H1 (cell line): ENCODE results near the gene CYLD. TPM values are rescaled to one million over a fixed set of nuclear protein-coding genes. Genes with fewer than 3 reads are reported as not detected.

Experiments used
- CTCF ChIA-PET: fragments of 300-600 bp; sonication (Branson Sonifier 250); formaldehyde crosslinking; loops from one replicate; lab custom pipeline; 2021; ENCODE audit not compliant: partially characterized antibody; lab: Charles Lee
- POLR2A ChIA-PET: fragments of 300-600 bp; sonication (Branson Sonifier 250); formaldehyde crosslinking; loops from one replicate; lab custom pipeline; 2021; ENCODE audit warnings: inconsistent platforms; ENCODE audit not compliant: partially characterized antibody; lab: Charles Lee
- DNase-seq, 2 experiments: peaks; one replicate each; pipeline versions ENCODE4 v3.0.0 to v3.0.0-alpha.2; 2010 to 2022; ENCODE audit warnings: low spot score in 2 of 2, low read depth in 1 of 2, mixed read lengths in 1 of 2
- FAIRE-seq: peaks from 2 replicates; lab custom pipeline; 2011; peaks lifted over from hg19 to GRCh38; lab: Jason Lieb, UNC
- H2AFZ ChIP-seq: 2 replicates; pipeline ENCODE4 v1.8.1; 2012; ENCODE audit warnings: low read length, inconsistent platforms
- H2AK5ac ChIP-seq: 2 replicates; pipeline ENCODE4 v1.6.1; 2013; ENCODE audit warnings: low read depth, low read length
- H2BK120ac ChIP-seq: replicated peaks from 2 replicates; pipeline ENCODE3; 2013; ENCODE audit warnings: low read depth, low read length, inconsistent platforms
- H2BK12ac ChIP-seq: 2 replicates; pipeline ENCODE4 v1.6.1; 2013; ENCODE audit warnings: low read depth, low read length
- H2BK15ac ChIP-seq: 2 replicates; pipeline ENCODE4 v1.6.1; 2013; ENCODE audit warnings: low read length
- H2BK20ac ChIP-seq: 2 replicates; pipeline ENCODE4 v1.6.1; 2013; ENCODE audit warnings: low read length
- H2BK5ac ChIP-seq: 2 replicates; pipeline ENCODE4 v1.6.1; 2013; ENCODE audit warnings: low read depth, low read length
- H3K14ac ChIP-seq: 2 replicates; pipeline ENCODE4 v1.6.1; 2013; ENCODE audit warnings: inconsistent platforms; ENCODE audit not compliant: insufficient read length
- H3K18ac ChIP-seq: 2 replicates; pipeline ENCODE4 v1.6.1; 2013; ENCODE audit warnings: low read length; ENCODE audit errors: extremely low read depth
- H3K23ac ChIP-seq: 2 replicates; pipeline ENCODE4 v1.6.1; 2013; ENCODE audit warnings: inconsistent platforms; ENCODE audit not compliant: insufficient read length
- H3K23me2 ChIP-seq: 2 replicates; pipeline ENCODE4 v1.6.1; 2013; ENCODE audit warnings: low read depth, low read length
- H3K27ac ChIP-seq: 2 replicates; pipeline ENCODE4 v1.6.1; 2011; ENCODE audit warnings: low read depth, low read length, inconsistent platforms
- H3K27me3 ChIP-seq, 4 experiments: replicated peaks in 1 of 4; 1 replicate in 1 of 4; 2 replicates in 3 of 4; pipeline versions ENCODE4 v1.6.1 to v1.8.1; 2011 to 2013; ENCODE audit warnings: low read length in 3 of 4, mild to moderate bottlenecking in 3 of 4, inconsistent platforms in 2 of 4, mixed read lengths in 2 of 4, moderate library complexity in 1 of 4; ENCODE audit not compliant: control insufficient read depth in 3 of 4, insufficient read depth in 3 of 4; ENCODE audit errors: extremely low read depth in 1 of 4
- H3K36me3 ChIP-seq, 4 experiments: 2 replicates each; pipeline versions ENCODE4 v1.6.1 to v1.8.1; 2011 to 2013; ENCODE audit warnings: mild to moderate bottlenecking in 4 of 4, low read length in 3 of 4, moderate library complexity in 2 of 4, control low read depth in 1 of 4, inconsistent platforms in 1 of 4; ENCODE audit not compliant: insufficient read depth in 4 of 4, control insufficient read depth in 2 of 4
- H3K4ac ChIP-seq: replicated peaks from 2 replicates; pipeline ENCODE3; 2013; ENCODE audit warnings: low read length, low read depth, mixed read lengths, inconsistent platforms; ENCODE audit not compliant: insufficient read length
- H3K4me1 ChIP-seq, 4 experiments: replicated peaks in 1 of 4; 1 replicate in 1 of 4; 2 replicates in 3 of 4; pipeline versions ENCODE4 v1.6.1 to v1.8.1; 2011 to 2013; ENCODE audit warnings: low read length in 3 of 4, inconsistent platforms in 2 of 4, mixed read lengths in 1 of 4; ENCODE audit not compliant: insufficient read depth in 4 of 4, control insufficient read depth in 3 of 4
- H3K4me2 ChIP-seq, 2 experiments: 2 replicates each; pipeline versions ENCODE4 v1.6.1 to v1.8.1; 2011 to 2013; ENCODE audit warnings: low read depth in 2 of 2, low read length in 2 of 2, control low read depth in 1 of 2, inconsistent platforms in 1 of 2, mild to moderate bottlenecking in 1 of 2; ENCODE audit not compliant: insufficient read depth in 1 of 2
- H3K4me3 ChIP-seq, 4 experiments: fragments of 200-600, 300-600 bp in 1 of 4; sonication (generic), shearing (Covaris generic), sonication (Bioruptor Twin) in 1 of 4; 2 replicates each; pipeline versions ENCODE4 v1.5.1 to v1.8.1; 2011 to 2016; ENCODE audit warnings: low read length in 4 of 4, low read depth in 3 of 4, control low read depth in 2 of 4, inconsistent platforms in 2 of 4, mild to moderate bottlenecking in 2 of 4, mixed read lengths in 1 of 4, moderate library complexity in 1 of 4; ENCODE audit not compliant: insufficient read depth in 2 of 4; ENCODE audit errors: extremely low read depth in 1 of 4
- H3K56ac ChIP-seq: replicated peaks from 2 replicates; pipeline ENCODE3; 2013; ENCODE audit warnings: low read depth, mild to moderate bottlenecking, mixed read lengths, low read length, inconsistent platforms; ENCODE audit not compliant: insufficient read length
- H3K79me1 ChIP-seq: 2 replicates; pipeline ENCODE4 v1.6.1; 2013; ENCODE audit warnings: low read depth, low read length, control low read depth
- H3K79me2 ChIP-seq, 2 experiments: 2 replicates each; pipeline versions ENCODE4 v1.6.1 to v1.8.1; 2012 to 2013; ENCODE audit warnings: low read length in 2 of 2, mild to moderate bottlenecking in 2 of 2, inconsistent platforms in 1 of 2; ENCODE audit not compliant: insufficient read depth in 2 of 2, control insufficient read depth in 1 of 2
- H3K9ac ChIP-seq, 4 experiments: replicated peaks in 1 of 4; 1 replicate in 1 of 4; 2 replicates in 3 of 4; pipeline versions ENCODE4 v1.6.1 to v1.8.1; 2011 to 2013; ENCODE audit warnings: low read depth in 3 of 4, low read length in 3 of 4, control low read depth in 2 of 4, mild to moderate bottlenecking in 2 of 4, moderate library complexity in 2 of 4, inconsistent platforms in 1 of 4; ENCODE audit errors: extremely low read depth in 1 of 4
- H3K9me3 ChIP-seq, 2 experiments: 2 replicates each; pipeline versions ENCODE4 v1.6.1 to v1.8.1; 2012 to 2013; ENCODE audit warnings: mild to moderate bottlenecking in 2 of 2, moderate library complexity in 2 of 2, control low read depth in 1 of 2, inconsistent platforms in 1 of 2, low read depth in 1 of 2, low read length in 1 of 2, mixed read lengths in 1 of 2; ENCODE audit not compliant: insufficient read depth in 2 of 2
- H4K20me1 ChIP-seq, 2 experiments: replicated peaks in 1 of 2; 2 replicates each; pipeline versions ENCODE3 to v1.8.1; 2011 to 2013; ENCODE audit warnings: inconsistent platforms in 2 of 2, low read length in 2 of 2, mild to moderate bottlenecking in 1 of 2; ENCODE audit not compliant: insufficient read depth in 2 of 2, control insufficient read depth in 1 of 2
- H4K5ac ChIP-seq: 2 replicates; pipeline ENCODE4 v1.6.1; 2013; ENCODE audit warnings: low read length, low read depth, mixed read lengths, inconsistent platforms; ENCODE audit not compliant: insufficient read length
- H4K8ac ChIP-seq: 2 replicates; pipeline ENCODE4 v1.8.0; 2013; ENCODE audit warnings: mild to moderate bottlenecking, moderate library complexity, low read length, inconsistent platforms; ENCODE audit not compliant: insufficient read depth; ENCODE audit errors: extremely low read depth
- H4K91ac ChIP-seq: replicated peaks from 2 replicates; pipeline ENCODE3; 2013; ENCODE audit warnings: low read length, mixed read lengths, inconsistent platforms; ENCODE audit not compliant: insufficient read length
- GABPA ChIP-seq: IDR thresholded peaks from 2 replicates; pipeline ENCODE4 v1.6.1; 2011; ENCODE audit warnings: mild to moderate bottlenecking, low read length, moderate library complexity, borderline replicate concordance; ENCODE audit not compliant: insufficient read depth
- RBBP5 ChIP-seq: IDR thresholded peaks from 2 replicates; pipeline ENCODE4 v1.7.1; 2012; ENCODE audit warnings: low read depth, mild to moderate bottlenecking, inconsistent platforms, low read length, moderate library complexity, borderline replicate concordance
- WGBS, 2 experiments: shearing (Covaris generic) in 1 of 2; methylation state at CpG; one replicate each; pipeline versions ENCODE4 v1.1.6 to v1.1.7; 2013 to 2015; ENCODE audit warnings: low lambda C conversion rate in 2 of 2, mixed read lengths in 2 of 2, inconsistent platforms in 1 of 2, low coverage in 1 of 2, missing lambda C conversion rate in 1 of 2; ENCODE audit not compliant: insufficient replicate concordance in 2 of 2, insufficient coverage in 1 of 2, insufficient read length in 1 of 2; ENCODE audit errors: extremely low coverage in 1 of 2, missing lambda C conversion rate in 1 of 2; 5-methylcytosine and 5-hydroxymethylcytosine counted together
- polyA plus RNA-seq, 7 experiments: library from polyadenylated mRNA; depleted of rRNA in 3 of 7; stranded (reverse) in 5 of 7; unstranded in 2 of 7; fragments of >200 nt in 5 of 7; fragments of 200-250 nt in 2 of 7; gene quantifications; 1 replicate in 5 of 7; 2 replicates in 1 of 7; 4 replicates in 1 of 7; pipeline versions ENCODE4 v1.2.1 to v1.2.3, GENCODE V29; 2011 to 2013; ENCODE audit warnings: missing spikeins in 2 of 7, mixed read lengths in 2 of 7
- total RNA-seq: library from RNA; stranded (reverse); fragmentation: NEBNext Ultra II Directional; extraction: Animal tissue kit (Norgen Biotek cat#: 25700); gene quantifications from 2 replicates; pipeline ENCODE4 v1.2.1, GENCODE V29; 2021

Gene CYLD
- total and polyA plus RNA-seq, 2 of the 8 experiments (the other 6 are each of a cell fraction or from before 2014, with no cell fraction given), result 3.7 to 18.8 TPM

- CTCF ChIA-PET, result interaction anchor here (0.8 to 4.8 kb wide), 8 partner anchors 11 to 151 kb away, joined by 3 to 42 read pairs (median 3); no protein-coding TSS in a partner anchor
- no peak overlapping the region for H2AK5ac ChIP-seq
- H3K9me3 ChIP-seq, result no peaks in the 10 kb centered on the region
- H3K27ac ChIP-seq, result no peak overlapping the region
- H3K36me3 ChIP-seq, result no peaks in the 10 kb centered on the region
- no peak overlapping the region for H3K18ac ChIP-seq
- no peak overlapping the region for H2BK20ac ChIP-seq
- H2BK15ac ChIP-seq, result no peak overlapping the region
- H4K91ac ChIP-seq, result no peak overlapping the region
- H3K4me2 ChIP-seq, result no peak overlapping the region
- no peak overlapping the region for H3K4ac ChIP-seq
- no peaks in the 10 kb centered on the region for H3K27me3 ChIP-seq
- no peaks in the 10 kb centered on the region for H3K23me2 ChIP-seq
- no peak for DNase-seq
- no peak overlapping the region for H3K14ac ChIP-seq
- H2AFZ ChIP-seq, result no peak overlapping the region
- no peaks in the 10 kb centered on the region for H3K79me2 ChIP-seq
- no peak overlapping the region for H2BK120ac ChIP-seq
- no peak overlapping the region for H3K56ac ChIP-seq
- 74% methylated on average over 3 of the region's 3 CpGs; no CpG with 5 or more reads in 1 of the 2 experiments for WGBS, 2 experiments
- H4K20me1 ChIP-seq, result no peaks in the 10 kb centered on the region
- H3K9ac ChIP-seq, result no peak overlapping the region
- H4K8ac ChIP-seq, result no peak overlapping the region
- POLR2A ChIA-PET, result interaction anchor here (1.1 kb wide), 1 partner anchor 13 kb away, joined by 4 read pairs; no protein-coding TSS in a partner anchor
- H2BK5ac ChIP-seq, result no peak overlapping the region
- TF ChIP-seq GABPA (no peak), RBBP5 (no peak)
- TF ChIP-seq, all 59 proteins: peak for 0
- H3K4me1 ChIP-seq, result peaks cover 3 to 12% (median 5%) of the 10 kb centered on the region in 4 experiments; a peak in 6 of 7 replicates
- H3K4me3 ChIP-seq, result no peak overlapping the region
- H4K5ac ChIP-seq, result no peak overlapping the region
- H3K23ac ChIP-seq, result no peak overlapping the region
- no peak overlapping the region for H2BK12ac ChIP-seq
- FAIRE-seq, result no peak
- H3K79me1 ChIP-seq, result no peaks in the 10 kb centered on the region
Observed at GRCh38 chr16:50744881-50745280, 3.0 kb downstream of the CYLD start.
